Stimulated activated CD4-positive, alpha-beta T cell treated with anti-CD3 and anti-CD28 coated beads, Interleukin-2, amount 100 ng/mL, for 24 hours (primary cell): ENCODE measurements around the gene CDCP1.

Source experiments
- DNase-seq, 2 donors: peaks; one replicate each; pipeline ENCODE4 v3.0.0-alpha.2; 2020

CDCP1 gene

GRCh38 chr3:45145681-45146614 lies at the start of gene CDCP1:
CDCP1 (minus strand) TSS chr3:45146378; CDS start chr3:45146287, 91 bp downstream.
- peak in 1 of 2 donors; percentile 16 for DNase-seq

DNA sequence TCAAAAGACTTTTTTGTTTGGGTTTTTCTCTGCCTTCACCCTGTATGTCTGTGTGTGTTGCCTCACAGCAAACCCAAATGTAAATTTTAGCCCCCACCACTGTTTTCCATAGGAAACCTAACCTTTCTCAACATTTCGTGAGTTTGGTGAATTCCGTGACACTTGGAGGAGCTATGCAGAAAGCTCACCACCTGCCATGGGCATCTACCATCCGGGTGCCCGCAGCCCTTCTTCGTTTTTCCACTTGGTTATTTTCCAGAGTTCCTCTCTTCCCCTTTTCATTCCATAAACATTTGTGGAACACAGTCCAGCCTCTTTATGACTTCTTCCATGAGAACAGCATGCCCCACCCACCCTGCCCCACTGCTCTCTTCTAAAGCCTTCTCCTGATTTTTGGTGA lies 48.6 kb upstream of the CDCP1 start:
- no peak for DNase-seq

- DNase-seq: no peak
These were observed 45.8 kb upstream of the CDCP1 start for GRCh38 chr3:45191924-45192417.

GRCh38 chr3:45191424-45191823 lies 45.2 kb upstream of the CDCP1 start:
- DNase-seq: no peak

DNA sequence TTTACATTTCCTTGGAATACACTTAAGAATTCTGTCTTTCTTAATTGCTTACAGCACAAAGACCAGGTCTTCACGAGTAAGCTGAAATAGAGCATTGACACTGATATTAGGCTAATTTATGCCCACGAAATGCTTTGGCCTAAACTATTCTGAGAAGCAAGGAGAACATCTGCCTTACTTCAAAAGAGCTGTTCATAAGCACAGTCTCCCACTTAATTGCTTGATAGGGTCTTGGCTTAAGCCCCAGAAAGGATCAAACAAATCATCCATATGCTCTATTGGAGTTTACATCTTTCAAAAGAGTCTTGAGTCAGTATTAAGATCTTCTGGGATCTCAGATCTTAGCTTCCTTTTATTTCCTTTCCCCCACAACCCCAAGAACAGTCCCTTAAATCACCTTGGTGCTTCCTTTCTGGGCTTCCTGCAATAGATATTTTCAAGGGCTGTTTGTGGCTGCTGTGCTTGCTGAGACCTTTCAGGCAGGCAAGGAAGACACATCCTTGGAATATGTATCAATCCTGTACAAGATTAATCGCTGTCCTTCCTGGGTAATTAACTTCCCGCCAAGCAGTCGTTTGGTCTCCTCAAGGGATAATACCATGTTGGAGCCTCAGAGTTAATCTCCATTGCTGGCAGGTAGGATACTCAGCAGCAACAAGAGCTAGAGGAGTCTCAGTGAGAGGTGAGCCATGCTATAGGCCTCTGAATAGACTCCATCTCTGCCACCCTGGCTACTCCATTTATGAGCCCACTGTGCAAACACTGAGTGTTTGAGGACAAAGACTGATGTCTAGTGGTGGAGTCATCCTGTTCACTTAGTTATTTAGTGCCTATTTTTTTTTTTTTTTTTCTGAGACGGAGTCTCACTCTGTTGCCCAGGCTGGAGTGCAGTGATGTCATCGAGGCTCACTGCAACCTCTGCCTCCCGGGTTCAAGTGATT lies 42.8 kb upstream of the CDCP1 start:
- no peak for DNase-seq

DNA sequence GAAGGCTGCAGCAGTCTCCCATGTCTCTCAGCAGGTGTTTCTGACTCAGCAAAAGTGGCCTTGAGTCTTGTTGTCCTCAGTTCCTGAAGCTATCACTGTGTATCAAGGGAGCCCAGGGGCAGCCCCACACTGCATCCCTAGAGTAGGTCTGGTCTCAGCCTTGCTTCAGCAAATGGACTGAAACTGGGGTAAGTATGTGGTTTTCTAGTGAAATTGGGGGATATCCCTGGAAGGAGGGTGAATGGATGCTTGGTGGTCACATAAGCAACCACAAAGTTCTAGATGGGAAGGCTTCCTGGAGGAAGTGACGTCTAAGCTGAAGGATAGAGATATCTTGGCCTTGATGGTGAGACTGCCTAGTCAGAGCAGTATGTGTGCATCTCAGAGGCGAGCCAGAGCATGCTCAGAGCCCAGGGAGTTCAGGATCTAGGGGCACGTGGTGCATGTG lies 41.5 kb upstream of the CDCP1 start:
- DNase-seq: peak in 1 of 2 donors; percentile 29

GRCh38 chr3:45186871-45187270 lies 40.7 kb upstream of the CDCP1 start:
- no peak for DNase-seq

DNA sequence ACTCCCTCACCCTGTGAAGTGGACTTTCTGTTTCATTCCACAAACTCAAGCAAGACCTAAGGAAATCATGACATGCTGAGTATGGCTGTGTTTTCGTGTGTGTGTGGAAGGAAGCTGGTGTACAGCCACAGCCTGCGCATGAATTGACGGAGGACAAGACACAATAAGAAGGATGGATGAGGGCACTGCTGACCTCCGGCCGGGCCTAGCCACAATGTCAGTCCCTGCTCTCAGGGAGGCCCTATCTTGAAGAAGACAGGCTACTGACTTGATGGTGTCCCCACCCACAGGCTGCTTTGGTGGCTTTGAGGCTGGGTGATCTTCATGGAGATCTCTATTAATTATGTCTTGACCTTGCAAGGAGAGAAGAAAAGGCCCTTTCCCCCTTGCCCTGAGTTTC lies 39.3 kb upstream of the CDCP1 start:
- DNase-seq: no peak

DNA sequence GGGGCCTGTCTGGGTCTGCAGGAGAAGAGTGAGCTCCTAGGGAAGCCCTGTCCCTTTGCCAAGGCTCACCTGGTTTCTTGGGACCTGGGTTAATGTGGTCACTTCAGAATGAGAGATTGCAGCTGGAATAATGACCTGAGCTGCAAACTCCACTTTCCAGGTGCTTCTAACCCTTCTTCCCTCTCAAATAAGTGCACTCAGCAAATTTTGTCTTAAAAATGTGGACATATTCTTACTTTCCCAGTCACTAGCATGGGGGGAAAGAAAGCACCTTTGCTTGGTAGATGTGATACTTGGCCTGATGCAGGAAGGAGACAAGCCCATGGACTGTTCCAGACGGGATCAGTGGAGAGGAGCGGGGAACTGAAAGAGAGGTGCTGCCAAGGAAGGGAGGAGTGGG lies 38.9 kb upstream of the CDCP1 start:
- no peak for DNase-seq

- DNase-seq: no peak
These were observed 37.7 kb upstream of the CDCP1 start for GRCh38 chr3:45183872-45184262.

- peak in 1 of 2 donors; percentile 6 for DNase-seq
These were observed 37.0 kb upstream of the CDCP1 start for GRCh38 chr3:45182915-45183871.

GRCh38 chr3:45181496-45181895 lies 35.3 kb upstream of the CDCP1 start:
- no peak for DNase-seq

GRCh38 chr3:45180899-45181298 lies 34.7 kb upstream of the CDCP1 start:
- DNase-seq: no peak

- no peak for DNase-seq
These were observed 33.9 kb upstream of the CDCP1 start for GRCh38 chr3:45180051-45180450.

DNA sequence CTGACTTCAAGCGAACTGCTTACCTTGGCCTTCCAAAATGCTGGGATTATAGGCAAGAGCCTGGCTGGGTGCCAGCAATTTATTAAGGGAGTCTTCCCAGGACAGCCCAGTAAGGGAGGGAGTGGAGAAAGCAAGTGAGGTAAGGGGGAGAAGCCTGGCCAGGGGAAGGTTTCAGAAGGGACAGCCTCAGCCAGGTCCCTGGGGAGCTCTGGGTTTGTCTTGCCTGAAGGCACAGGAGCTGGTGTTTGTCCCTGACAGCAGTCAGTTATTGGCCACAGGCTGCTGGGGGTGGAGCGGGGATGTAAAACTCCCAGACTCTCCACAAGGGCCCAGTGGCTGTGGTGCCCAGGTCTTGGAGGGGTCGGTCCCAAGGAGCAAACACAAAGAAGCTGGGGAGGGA lies 33.0 kb upstream of the CDCP1 start:
- DNase-seq: no peak

- DNase-seq: no peak
These were observed 32.2 kb upstream of the CDCP1 start for GRCh38 chr3:45178183-45179023.

DNA sequence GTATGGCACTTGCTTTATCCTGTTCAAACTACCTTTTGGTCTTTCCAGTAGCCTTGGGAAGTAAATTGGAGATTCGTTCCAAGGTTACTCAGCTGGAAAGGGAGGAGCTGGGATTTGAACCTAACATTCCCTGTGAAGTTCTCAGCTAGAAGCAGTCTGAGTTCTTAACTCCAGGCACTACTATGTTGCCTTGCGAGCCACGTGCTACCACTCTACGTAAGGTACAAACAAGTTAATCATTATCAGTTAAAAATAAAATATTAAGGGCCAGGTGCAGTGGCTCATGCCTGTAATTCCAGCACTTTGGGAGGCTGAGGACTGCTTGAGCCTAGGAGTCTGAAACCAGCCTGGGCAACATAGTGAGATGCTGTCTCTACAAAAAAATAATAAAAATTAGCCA lies 30.7 kb upstream of the CDCP1 start:
- DNase-seq: no peak

- DNase-seq: no peak
These were observed 28.1 kb upstream of the CDCP1 start for GRCh38 chr3:45174234-45174633.

- DNase-seq: no peak
These were observed 27.6 kb upstream of the CDCP1 start for GRCh38 chr3:45173776-45174175.

GRCh38 chr3:45171283-45171682 lies 25.1 kb upstream of the CDCP1 start:
- DNase-seq: no peak

DNA sequence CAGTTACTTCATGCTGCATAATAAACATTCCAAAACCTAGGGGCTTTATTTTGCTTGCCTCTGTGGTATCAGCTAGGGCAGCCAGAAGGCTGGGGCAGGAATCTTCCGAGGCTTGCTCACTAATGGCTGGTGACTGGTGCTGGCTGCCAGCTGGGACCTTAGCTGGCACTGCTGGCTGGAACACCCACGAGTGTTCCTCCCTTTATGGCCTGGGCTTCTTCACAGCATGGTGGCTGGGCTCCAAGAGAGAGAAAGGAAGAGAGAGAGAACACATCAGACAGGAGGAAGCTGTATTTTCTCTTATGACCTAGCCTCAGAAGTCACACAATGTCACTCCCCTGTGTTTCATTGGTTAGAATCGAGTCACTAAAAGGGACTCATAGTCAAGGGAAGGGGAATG lies 23.9 kb upstream of the CDCP1 start:
- DNase-seq: no peak
